ENCODE results near the gene TFEC. TPM values are rescaled to one million over a fixed set of nuclear protein-coding genes. Genes with fewer than 3 reads are reported as not detected.
"Not testable (repeated sequence)": the region's sequence is repeated elsewhere in the genome, so short reads cannot be mapped to it uniquely, and the experiment has no call there.

Gene TFEC
- total RNA-seq, 1 donor from 2014 or later: 2.1 TPM

- Histone ChIP-seq H3K27ac (ENCODE audit: low read depth, low read length) (no peak overlapping the region), H3K36me3 (ENCODE audit: control insufficient read depth in 3 of 3, insufficient read depth in 3 of 3, low read length in 3 of 3) (no peaks in the 10 kb centered on the region), H3K4me3 (ENCODE audit: low read length in 3 of 3) (no peak overlapping the region), H3K9me3 (ENCODE audit: control insufficient read depth in 3 of 3, low read length in 3 of 3) (no peaks in the 10 kb centered on the region), H3K4me1 (ENCODE audit: control insufficient read depth in 3 of 3, insufficient read depth in 3 of 3, low read length in 3 of 3) (no peaks in the 10 kb centered on the region), H3K9ac (ENCODE audit: low read depth in 1 of 3, low read length in 3 of 3) (no peak overlapping the region), H3K27me3 (ENCODE audit: control insufficient read depth in 3 of 3, insufficient read depth in 3 of 3, low read length in 3 of 3) (no peaks in the 10 kb centered on the region)
Measured at GRCh38 chr7:115937960-115938359, 92.6 kb downstream of the TFEC start.

- H3K27ac ChIP-seq (ENCODE audit: low read depth, low read length): no peak overlapping the region
Measured at GRCh38 chr7:115933471-115933870, 97.1 kb downstream of the TFEC start.

GRCh38 chr7:115932880-115933279, 97.7 kb downstream of the TFEC start:
- Histone ChIP-seq H3K27me3 (ENCODE audit: control insufficient read depth in 3 of 3, insufficient read depth in 3 of 3, low read length in 3 of 3) (no peaks in the 10 kb centered on the region), H3K27ac (ENCODE audit: low read depth, low read length) (no peak overlapping the region), H3K9me3 (ENCODE audit: control insufficient read depth in 3 of 3, low read length in 3 of 3) (no peaks in the 10 kb centered on the region), H3K4me1 (ENCODE audit: control insufficient read depth in 3 of 3, insufficient read depth in 3 of 3, low read length in 3 of 3) (no peaks in the 10 kb centered on the region), H3K36me3 (ENCODE audit: control insufficient read depth in 3 of 3, insufficient read depth in 3 of 3, low read length in 3 of 3) (no peaks in the 10 kb centered on the region), H3K9ac (ENCODE audit: low read depth in 1 of 3, low read length in 3 of 3) (no peak overlapping the region), H3K4me3 (ENCODE audit: low read length in 3 of 3) (no peak overlapping the region)

More at GRCh38 chr7:115933471-115933870, 97.1 kb downstream of the TFEC start:
- H3K4me1 ChIP-seq (ENCODE audit: control insufficient read depth in 3 of 3, insufficient read depth in 3 of 3, low read length in 3 of 3): no peaks in the 10 kb centered on the region
- H3K36me3 ChIP-seq (ENCODE audit: control insufficient read depth in 3 of 3, insufficient read depth in 3 of 3, low read length in 3 of 3): no peaks in the 10 kb centered on the region
- H3K27me3 ChIP-seq (ENCODE audit: control insufficient read depth in 3 of 3, insufficient read depth in 3 of 3, low read length in 3 of 3): no peaks in the 10 kb centered on the region
- no peak overlapping the region for H3K9ac ChIP-seq (ENCODE audit: low read depth in 1 of 3, low read length in 3 of 3)
- H3K9me3 ChIP-seq (ENCODE audit: control insufficient read depth in 3 of 3, low read length in 3 of 3): no peaks in the 10 kb centered on the region
- no peak overlapping the region for H3K4me3 ChIP-seq (ENCODE audit: low read length in 3 of 3)

- H3K36me3 ChIP-seq (ENCODE audit: control insufficient read depth in 3 of 3, insufficient read depth in 3 of 3, low read length in 3 of 3); H3K27me3 ChIP-seq (ENCODE audit: control insufficient read depth in 3 of 3, insufficient read depth in 3 of 3, low read length in 3 of 3); H3K9me3 ChIP-seq (ENCODE audit: control insufficient read depth in 3 of 3, low read length in 3 of 3); H3K27ac ChIP-seq (ENCODE audit: low read depth, low read length); H3K9ac ChIP-seq (ENCODE audit: low read depth in 1 of 3, low read length in 3 of 3); H3K4me1 ChIP-seq (ENCODE audit: control insufficient read depth in 3 of 3, insufficient read depth in 3 of 3, low read length in 3 of 3); H3K4me3 ChIP-seq (ENCODE audit: low read length in 3 of 3): not testable (repeated sequence)
Measured at GRCh38 chr7:115930184-115930583, 100.4 kb downstream of the TFEC start.

GRCh38 chr7:115929736-115930135, 100.8 kb downstream of the TFEC start:
- not testable (repeated sequence) for H3K9me3 ChIP-seq (ENCODE audit: control insufficient read depth in 3 of 3, low read length in 3 of 3); H3K36me3 ChIP-seq (ENCODE audit: control insufficient read depth in 3 of 3, insufficient read depth in 3 of 3, low read length in 3 of 3); H3K4me1 ChIP-seq (ENCODE audit: control insufficient read depth in 3 of 3, insufficient read depth in 3 of 3, low read length in 3 of 3); H3K4me3 ChIP-seq (ENCODE audit: low read length in 3 of 3); H3K9ac ChIP-seq (ENCODE audit: low read depth in 1 of 3, low read length in 3 of 3); H3K27ac ChIP-seq (ENCODE audit: low read depth, low read length); H3K27me3 ChIP-seq (ENCODE audit: control insufficient read depth in 3 of 3, insufficient read depth in 3 of 3, low read length in 3 of 3)

GRCh38 chr7:115924411-115924810, 106.2 kb downstream of the TFEC start:
- H3K4me1 ChIP-seq (ENCODE audit: control insufficient read depth in 3 of 3, insufficient read depth in 3 of 3, low read length in 3 of 3): no peaks in the 10 kb centered on the region
- H3K9me3 ChIP-seq (ENCODE audit: control insufficient read depth in 3 of 3, low read length in 3 of 3): no peaks in the 10 kb centered on the region
- H3K27ac ChIP-seq (ENCODE audit: low read depth, low read length): no peak overlapping the region
- no peaks in the 10 kb centered on the region for H3K27me3 ChIP-seq (ENCODE audit: control insufficient read depth in 3 of 3, insufficient read depth in 3 of 3, low read length in 3 of 3)
- no peak overlapping the region for H3K4me3 ChIP-seq (ENCODE audit: low read length in 3 of 3)
- H3K9ac ChIP-seq (ENCODE audit: low read depth in 1 of 3, low read length in 3 of 3): no peak overlapping the region
- no peaks in the 10 kb centered on the region for H3K36me3 ChIP-seq (ENCODE audit: control insufficient read depth in 3 of 3, insufficient read depth in 3 of 3, low read length in 3 of 3)

GRCh38 chr7:115920367-115920766, 110.2 kb downstream of the TFEC start:
- H3K27ac ChIP-seq (ENCODE audit: low read depth, low read length): no peak overlapping the region
- no peaks in the 10 kb centered on the region for H3K9me3 ChIP-seq (ENCODE audit: control insufficient read depth in 3 of 3, low read length in 3 of 3)
- no peaks in the 10 kb centered on the region for H3K27me3 ChIP-seq (ENCODE audit: control insufficient read depth in 3 of 3, insufficient read depth in 3 of 3, low read length in 3 of 3)
- no peak overlapping the region for H3K4me3 ChIP-seq (ENCODE audit: low read length in 3 of 3)
- no peak overlapping the region for H3K9ac ChIP-seq (ENCODE audit: low read depth in 1 of 3, low read length in 3 of 3)
- H3K4me1 ChIP-seq (ENCODE audit: control insufficient read depth in 3 of 3, insufficient read depth in 3 of 3, low read length in 3 of 3): no peaks in the 10 kb centered on the region
- no peaks in the 10 kb centered on the region for H3K36me3 ChIP-seq (ENCODE audit: control insufficient read depth in 3 of 3, insufficient read depth in 3 of 3, low read length in 3 of 3)

GRCh38 chr7:115914951-115915350, 115.6 kb downstream of the TFEC start:
- H3K4me1 ChIP-seq (ENCODE audit: control insufficient read depth in 3 of 3, insufficient read depth in 3 of 3, low read length in 3 of 3): no peaks in the 10 kb centered on the region
- H3K4me3 ChIP-seq (ENCODE audit: low read length in 3 of 3): no peak overlapping the region
- no peaks in the 10 kb centered on the region for H3K36me3 ChIP-seq (ENCODE audit: control insufficient read depth in 3 of 3, insufficient read depth in 3 of 3, low read length in 3 of 3)
- H3K9me3 ChIP-seq (ENCODE audit: control insufficient read depth in 3 of 3, low read length in 3 of 3): no peaks in the 10 kb centered on the region
- no peak overlapping the region for H3K9ac ChIP-seq (ENCODE audit: low read depth in 1 of 3, low read length in 3 of 3)
- H3K27ac ChIP-seq (ENCODE audit: low read depth, low read length): no peak overlapping the region
- no peaks in the 10 kb centered on the region for H3K27me3 ChIP-seq (ENCODE audit: control insufficient read depth in 3 of 3, insufficient read depth in 3 of 3, low read length in 3 of 3)

GRCh38 chr7:115911465-115911864, 119.1 kb downstream of the TFEC start:
- Histone ChIP-seq H3K4me1 (ENCODE audit: control insufficient read depth in 3 of 3, insufficient read depth in 3 of 3, low read length in 3 of 3) (no peaks in the 10 kb centered on the region), H3K4me3 (ENCODE audit: low read length in 3 of 3) (no peak overlapping the region), H3K27ac (ENCODE audit: low read depth, low read length) (no peak overlapping the region), H3K9ac (ENCODE audit: low read depth in 1 of 3, low read length in 3 of 3) (no peak overlapping the region), H3K9me3 (ENCODE audit: control insufficient read depth in 3 of 3, low read length in 3 of 3) (no peaks in the 10 kb centered on the region), H3K36me3 (ENCODE audit: control insufficient read depth in 3 of 3, insufficient read depth in 3 of 3, low read length in 3 of 3) (no peaks in the 10 kb centered on the region), H3K27me3 (ENCODE audit: control insufficient read depth in 3 of 3, insufficient read depth in 3 of 3, low read length in 3 of 3) (no peaks in the 10 kb centered on the region)

- H3K4me3 ChIP-seq (ENCODE audit: low read length in 3 of 3): no peak overlapping the region
- no peaks in the 10 kb centered on the region for H3K9me3 ChIP-seq (ENCODE audit: control insufficient read depth in 3 of 3, low read length in 3 of 3)
- H3K9ac ChIP-seq (ENCODE audit: low read depth in 1 of 3, low read length in 3 of 3): no peak overlapping the region
- no peaks in the 10 kb centered on the region for H3K27me3 ChIP-seq (ENCODE audit: control insufficient read depth in 3 of 3, insufficient read depth in 3 of 3, low read length in 3 of 3)
- no peaks in the 10 kb centered on the region for H3K36me3 ChIP-seq (ENCODE audit: control insufficient read depth in 3 of 3, insufficient read depth in 3 of 3, low read length in 3 of 3)
- no peak overlapping the region for H3K27ac ChIP-seq (ENCODE audit: low read depth, low read length)
- no peaks in the 10 kb centered on the region for H3K4me1 ChIP-seq (ENCODE audit: control insufficient read depth in 3 of 3, insufficient read depth in 3 of 3, low read length in 3 of 3)
Measured at GRCh38 chr7:115910541-115911164, 119.9 kb downstream of the TFEC start.
